HG03354 (cell line): ENCODE measurements around the gene FAM53B.

Experiments used
- ATAC-seq: cut with Tn5 transposase; IDR thresholded peaks from one replicate; pipeline ENCODE4 v1.9.1; 2021; ENCODE audit warnings: mild to moderate bottlenecking; ENCODE audit not compliant: unreplicated experiment, poor library complexity, severe bottlenecking

Gene FAM53B

GRCh38 chr10:124669141-124669823, 74.9 kb downstream of the FAM53B start:
- ATAC-seq = no peak

GRCh38 chr10:124668517-124669051, 75.6 kb downstream of the FAM53B start:
- ATAC-seq = no peak

- no peak for ATAC-seq
These were observed 76.5 kb downstream of the FAM53B start for GRCh38 chr10:124667425-124668345.

GRCh38 chr10:124666494-124666893, 77.7 kb downstream of the FAM53B start:
- ATAC-seq = no peak

- no peak for ATAC-seq
These were observed 78.2 kb downstream of the FAM53B start for GRCh38 chr10:124665980-124666379.

- no peak for ATAC-seq
These were observed 78.6 kb downstream of the FAM53B start for GRCh38 chr10:124665558-124665957.

GRCh38 chr10:124665091-124665490, 79.1 kb downstream of the FAM53B start:
- ATAC-seq = no peak

GRCh38 chr10:124663766-124664360, 80.3 kb downstream of the FAM53B start:
- ATAC-seq = no peak

- no peak for ATAC-seq
These were observed 81.0 kb downstream of the FAM53B start for GRCh38 chr10:124663228-124663627.

- ATAC-seq = no peak
These were observed 82.5 kb downstream of the FAM53B start for GRCh38 chr10:124661660-124662180.

- no peak for ATAC-seq
These were observed 83.6 kb downstream of the FAM53B start for GRCh38 chr10:124660404-124661125.

GRCh38 chr10:124659380-124659779, 84.8 kb downstream of the FAM53B start:
- ATAC-seq = no peak

- no peak for ATAC-seq
These were observed 85.5 kb downstream of the FAM53B start for GRCh38 chr10:124658591-124659242.

GRCh38 chr10:124657806-124658205, 86.4 kb downstream of the FAM53B start:
- ATAC-seq = no peak

GRCh38 chr10:124656541-124656940, 87.6 kb downstream of the FAM53B start:
- ATAC-seq = no peak

GRCh38 chr10:124656113-124656490, 88.1 kb downstream of the FAM53B start:
- no peak for ATAC-seq

- ATAC-seq = no peak
These were observed 88.7 kb downstream of the FAM53B start for GRCh38 chr10:124655191-124656112.

- ATAC-seq = no peak
These were observed 89.5 kb downstream of the FAM53B start for GRCh38 chr10:124654686-124655085.
